Ishikawa (cell line): ENCODE results near the gene MAP3K4.

ENCODE experiments used
- CEBPB ChIP-seq: IDR thresholded peaks from 2 replicates; pipeline ENCODE4 v1.6.1; 2012
- CREB1 ChIP-seq: IDR thresholded peaks from 2 replicates; pipeline ENCODE4 v1.6.1; 2012; ENCODE audit warnings: low read depth
- EGR1 ChIP-seq: IDR thresholded peaks from 2 replicates; pipeline ENCODE4 v1.6.1; 2012
- EP300 ChIP-seq: IDR thresholded peaks from 2 replicates; pipeline ENCODE4 v1.6.1; 2012; ENCODE audit warnings: borderline replicate concordance
- FOXM1 ChIP-seq: IDR thresholded peaks from 2 replicates; pipeline ENCODE4 v1.6.1; 2012; ENCODE audit warnings: low read depth, borderline replicate concordance
- NFIC ChIP-seq: IDR thresholded peaks from 2 replicates; pipeline ENCODE4 v1.6.1; 2012
- RAD21 ChIP-seq: IDR thresholded peaks from 2 replicates; pipeline ENCODE4 v1.6.1; 2012; ENCODE audit warnings: low read depth
- TAF1 ChIP-seq: IDR thresholded peaks from 2 replicates; pipeline ENCODE4 v1.6.1; 2012; ENCODE audit warnings: low read depth, mild to moderate bottlenecking
- TCF12 ChIP-seq: IDR thresholded peaks from 2 replicates; pipeline ENCODE4 v1.6.1; 2012; ENCODE audit warnings: low read depth
- TEAD4 ChIP-seq: IDR thresholded peaks from 2 replicates; pipeline ENCODE4 v1.6.1; 2012
- USF1 ChIP-seq: IDR thresholded peaks from 2 replicates; pipeline ENCODE4 v1.6.1; 2012
- YY1 ChIP-seq: IDR thresholded peaks from 2 replicates; pipeline ENCODE4 v1.6.1; 2012; ENCODE audit warnings: low read depth
- ZBTB7A ChIP-seq: IDR thresholded peaks from 2 replicates; pipeline ENCODE4 v1.6.1; 2012; ENCODE audit warnings: low read depth
- TF ChIP-seq, protein P1 (sequence below): IDR thresholded peaks from 2 replicates; pipeline ENCODE4 v1.6.1; 2012
- TF ChIP-seq, protein P2 (sequence below): IDR thresholded peaks from 2 replicates; pipeline ENCODE4 v1.6.1; 2012; ENCODE audit warnings: low read depth, mild to moderate bottlenecking

Gene MAP3K4

GRCh38 chr6:161107779-161108730 is 116.5 kb downstream of the MAP3K4 start:
- TF ChIP-seq, protein P1, sequence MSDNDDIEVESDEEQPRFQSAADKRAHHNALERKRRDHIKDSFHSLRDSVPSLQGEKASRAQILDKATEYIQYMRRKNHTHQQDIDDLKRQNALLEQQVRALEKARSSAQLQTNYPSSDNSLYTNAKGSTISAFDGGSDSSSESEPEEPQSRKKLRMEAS, result no peak
- TF ChIP-seq TEAD4 (no peak), FOXM1 (no peak), EP300 (no peak), ZBTB7A (no peak), CEBPB (no peak), EGR1 (no peak), RAD21 (no peak), TAF1 (no peak), TCF12 (no peak), USF1 (no peak), CREB1 (no peak), YY1 (no peak), NFIC (no peak)
- TF ChIP-seq, protein P2, sequence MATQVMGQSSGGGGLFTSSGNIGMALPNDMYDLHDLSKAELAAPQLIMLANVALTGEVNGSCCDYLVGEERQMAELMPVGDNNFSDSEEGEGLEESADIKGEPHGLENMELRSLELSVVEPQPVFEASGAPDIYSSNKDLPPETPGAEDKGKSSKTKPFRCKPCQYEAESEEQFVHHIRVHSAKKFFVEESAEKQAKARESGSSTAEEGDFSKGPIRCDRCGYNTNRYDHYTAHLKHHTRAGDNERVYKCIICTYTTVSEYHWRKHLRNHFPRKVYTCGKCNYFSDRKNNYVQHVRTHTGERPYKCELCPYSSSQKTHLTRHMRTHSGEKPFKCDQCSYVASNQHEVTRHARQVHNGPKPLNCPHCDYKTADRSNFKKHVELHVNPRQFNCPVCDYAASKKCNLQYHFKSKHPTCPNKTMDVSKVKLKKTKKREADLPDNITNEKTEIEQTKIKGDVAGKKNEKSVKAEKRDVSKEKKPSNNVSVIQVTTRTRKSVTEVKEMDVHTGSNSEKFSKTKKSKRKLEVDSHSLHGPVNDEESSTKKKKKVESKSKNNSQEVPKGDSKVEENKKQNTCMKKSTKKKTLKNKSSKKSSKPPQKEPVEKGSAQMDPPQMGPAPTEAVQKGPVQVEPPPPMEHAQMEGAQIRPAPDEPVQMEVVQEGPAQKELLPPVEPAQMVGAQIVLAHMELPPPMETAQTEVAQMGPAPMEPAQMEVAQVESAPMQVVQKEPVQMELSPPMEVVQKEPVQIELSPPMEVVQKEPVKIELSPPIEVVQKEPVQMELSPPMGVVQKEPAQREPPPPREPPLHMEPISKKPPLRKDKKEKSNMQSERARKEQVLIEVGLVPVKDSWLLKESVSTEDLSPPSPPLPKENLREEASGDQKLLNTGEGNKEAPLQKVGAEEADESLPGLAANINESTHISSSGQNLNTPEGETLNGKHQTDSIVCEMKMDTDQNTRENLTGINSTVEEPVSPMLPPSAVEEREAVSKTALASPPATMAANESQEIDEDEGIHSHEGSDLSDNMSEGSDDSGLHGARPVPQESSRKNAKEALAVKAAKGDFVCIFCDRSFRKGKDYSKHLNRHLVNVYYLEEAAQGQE, result no peak

DNA sequence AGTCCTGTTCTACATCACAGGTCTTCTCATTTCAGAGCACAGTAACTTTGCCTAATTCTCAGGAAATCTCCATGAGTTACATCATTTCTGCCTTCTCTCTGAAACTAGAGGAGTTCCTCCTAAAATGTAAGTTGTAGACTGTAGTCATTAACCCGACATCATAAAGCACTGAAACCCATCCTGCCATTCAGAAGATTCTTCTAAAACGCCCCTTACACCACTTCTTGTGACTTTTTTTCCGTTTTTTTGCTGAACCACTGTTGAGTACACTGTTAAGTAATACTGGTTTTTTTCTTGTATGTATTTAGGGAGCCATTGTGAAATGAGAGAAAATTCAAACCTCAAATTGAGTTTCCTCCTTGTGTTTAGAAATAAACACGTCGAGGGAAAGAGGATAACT is 117.3 kb downstream of the MAP3K4 start:
- TF ChIP-seq USF1 (no peak), TCF12 (no peak), TAF1 (no peak), EP300 (no peak), CREB1 (no peak), TEAD4 (no peak)
- TF ChIP-seq, protein P2, result no peak

GRCh38 chr6:161109366-161109765 is 117.8 kb downstream of the MAP3K4 start:
- no peak for TF ChIP-seq TEAD4
- no peak for TF ChIP-seq NFIC
- no peak for TF ChIP-seq TCF12
- no peak for TF ChIP-seq CEBPB
- no peak for TF ChIP-seq ZBTB7A
- no peak for TF ChIP-seq FOXM1
- TF ChIP-seq, protein P1, result no peak
- TF ChIP-seq, protein P2, result no peak
- no peak for TF ChIP-seq YY1
- TF ChIP-seq RAD21, result no peak
- no peak for TF ChIP-seq TAF1
- no peak for TF ChIP-seq EGR1
- TF ChIP-seq CREB1, result no peak
- no peak for TF ChIP-seq EP300
- TF ChIP-seq USF1, result no peak
